HUES48 (cell line): ENCODE results near the gene ZNF579.

Experiments
- H3K27ac ChIP-seq: one replicate; pipeline ENCODE4 v1.7.0; 2013; ENCODE audit warnings: low read depth, low read length, inconsistent platforms
- H3K27me3 ChIP-seq: 2 replicates; pipeline ENCODE4 v1.6.1; 2013; ENCODE audit warnings: mild to moderate bottlenecking, low read length; ENCODE audit not compliant: control insufficient read depth, insufficient read depth
- H3K36me3 ChIP-seq: 2 replicates; pipeline ENCODE4 v1.6.1; 2013; ENCODE audit warnings: low read length; ENCODE audit not compliant: control insufficient read depth, insufficient read depth
- H3K4me1 ChIP-seq: 2 replicates; pipeline ENCODE4 v1.6.1; 2013; ENCODE audit warnings: mild to moderate bottlenecking, low read length; ENCODE audit not compliant: control insufficient read depth, insufficient read depth
- H3K4me3 ChIP-seq: 2 replicates; pipeline ENCODE4 v1.5.1; 2013; ENCODE audit warnings: mild to moderate bottlenecking, low read depth, low read length
- H3K9ac ChIP-seq: 2 replicates; pipeline ENCODE4 v1.6.1; 2013; ENCODE audit warnings: mild to moderate bottlenecking, low read depth, low read length, moderate library complexity
- H3K9me3 ChIP-seq: 2 replicates; pipeline ENCODE4 v1.6.1; 2013; ENCODE audit warnings: low read length; ENCODE audit not compliant: control insufficient read depth, insufficient read depth

The ZNF579 gene

GRCh38 chr19:55600662-55601028 lies 20.0 kb upstream of the ZNF579 start:
- no peak overlapping the region for H3K9ac ChIP-seq
- H3K9me3 ChIP-seq, result no peaks in the 10 kb centered on the region
- peak overlapping the region; percentile 100 for H3K27ac ChIP-seq
- peaks cover 13% of the 10 kb centered on the region for H3K4me1 ChIP-seq
- H3K27me3 ChIP-seq, result no peaks in the 10 kb centered on the region
- peaks cover 14% of the 10 kb centered on the region for H3K36me3 ChIP-seq
- H3K4me3 ChIP-seq, result peak overlapping the region; percentile 91

- Histone ChIP-seq H3K9ac (peak within 1 kb of the TSS; percentile 95), H3K36me3 (peaks cover 20% of the 10 kb centered on the region), H3K27ac (peak within 1 kb of the TSS; percentile 100), H3K27me3 (no peaks in the 10 kb centered on the region), H3K9me3 (no peaks in the 10 kb centered on the region), H3K4me1 (peaks cover 13% of the 10 kb centered on the region), H3K4me3 (peak within 1 kb of the TSS; percentile 91)
Observed at GRCh38 chr19:55599842-55600661, 19.4 kb upstream of the ZNF579 start, which contains the start of gene ZNF524. ZNF524 (plus strand) TSS chr19:55600288; CDS start chr19:55602113, 1,825 bp downstream.

- Histone ChIP-seq H3K36me3 (peaks cover 25% of the 10 kb centered on the region), H3K27me3 (no peaks in the 10 kb centered on the region), H3K9me3 (no peaks in the 10 kb centered on the region), H3K27ac (peak within 1 kb of the TSS; percentile 100), H3K4me1 (peaks cover 13% of the 10 kb centered on the region), H3K4me3 (peak within 1 kb of the TSS; percentile 91), H3K9ac (peak within 1 kb of the TSS; percentile 95)
Observed at GRCh38 chr19:55599468-55599841, 18.8 kb upstream of the ZNF579 start, which contains the start of gene FIZ1. FIZ1 (minus strand) TSS chr19:55599517; CDS start chr19:55597865, 1,652 bp downstream.

- Histone ChIP-seq H3K4me3 (peak overlapping the region; percentile 91), H3K27ac (peak overlapping the region; percentile 100), H3K9me3 (no peaks in the 10 kb centered on the region), H3K9ac (peak overlapping the region; percentile 92), H3K4me1 (peaks cover 13% of the 10 kb centered on the region), H3K27me3 (no peaks in the 10 kb centered on the region), H3K36me3 (peaks cover 25% of the 10 kb centered on the region)
Observed at GRCh38 chr19:55598719-55599467, 18.2 kb upstream of the ZNF579 start.

- peaks cover 13% of the 10 kb centered on the region for H3K4me1 ChIP-seq
- no peak overlapping the region for H3K27ac ChIP-seq
- no peak overlapping the region for H3K9ac ChIP-seq
- H3K9me3 ChIP-seq, result no peaks in the 10 kb centered on the region
- peaks cover 25% of the 10 kb centered on the region for H3K36me3 ChIP-seq
- H3K4me3 ChIP-seq, result peak overlapping the region; percentile 91; the same call in 1 of the 2 replicates
- H3K27me3 ChIP-seq, result no peaks in the 10 kb centered on the region
Observed at GRCh38 chr19:55598034-55598433, 17.4 kb upstream of the ZNF579 start.

- no peak overlapping the region for H3K4me3 ChIP-seq
- H3K9me3 ChIP-seq, result no peaks in the 10 kb centered on the region
- H3K9ac ChIP-seq, result no peak overlapping the region
- H3K36me3 ChIP-seq, result peaks cover 25% of the 10 kb centered on the region
- no peak overlapping the region for H3K27ac ChIP-seq
- H3K27me3 ChIP-seq, result no peaks in the 10 kb centered on the region
- H3K4me1 ChIP-seq, result peaks cover 13% of the 10 kb centered on the region
Observed at GRCh38 chr19:55597501-55597921, 16.9 kb upstream of the ZNF579 start.

- no peaks in the 10 kb centered on the region for H3K9me3 ChIP-seq
- H3K9ac ChIP-seq, result no peak overlapping the region
- no peak overlapping the region for H3K27ac ChIP-seq
- peaks cover 13% of the 10 kb centered on the region for H3K4me1 ChIP-seq
- peaks cover 29% of the 10 kb centered on the region for H3K36me3 ChIP-seq
- no peak overlapping the region for H3K4me3 ChIP-seq
- H3K27me3 ChIP-seq, result no peaks in the 10 kb centered on the region
Observed at GRCh38 chr19:55596304-55596703, 15.7 kb upstream of the ZNF579 start.

- H3K4me3 ChIP-seq, result no peak overlapping the region
- H3K4me1 ChIP-seq, result peaks cover 11% of the 10 kb centered on the region
- no peak overlapping the region for H3K9ac ChIP-seq
- H3K27ac ChIP-seq, result no peak overlapping the region
- no peaks in the 10 kb centered on the region for H3K9me3 ChIP-seq
- H3K27me3 ChIP-seq, result no peaks in the 10 kb centered on the region
- peaks cover 29% of the 10 kb centered on the region for H3K36me3 ChIP-seq
Observed at GRCh38 chr19:55594996-55595545, 14.4 kb upstream of the ZNF579 start.

- Histone ChIP-seq H3K36me3 (peaks cover 29% of the 10 kb centered on the region), H3K4me3 (no peak overlapping the region), H3K9ac (no peak overlapping the region), H3K27ac (no peak overlapping the region), H3K4me1 (peaks cover 12% of the 10 kb centered on the region; the same call in 1 of the 2 replicates), H3K27me3 (no peaks in the 10 kb centered on the region), H3K9me3 (no peaks in the 10 kb centered on the region)
Observed at GRCh38 chr19:55593096-55593772, 12.6 kb upstream of the ZNF579 start.

GRCh38 chr19:55592391-55593090 lies 11.9 kb upstream of the ZNF579 start:
- Histone ChIP-seq H3K36me3 (peaks cover 29% of the 10 kb centered on the region), H3K9me3 (no peaks in the 10 kb centered on the region), H3K4me3 (no peak overlapping the region), H3K27me3 (no peaks in the 10 kb centered on the region), H3K27ac (no peak overlapping the region), H3K4me1 (peaks cover 9% of the 10 kb centered on the region; the same call in 1 of the 2 replicates), H3K9ac (no peak overlapping the region)
